ENCODE data around the gene ZDHHC17. TPM values are rescaled to one million over a fixed set of nuclear protein-coding genes. Genes with fewer than 3 reads are reported as not detected.

The ZDHHC17 gene
- total RNA-seq, 1 donor from 2014 or later, result 23.6 TPM

GRCh38 chr12:76746516-76746915 is 17.4 kb upstream of the ZDHHC17 start:
- no peak for DNase-seq (ENCODE audit: low read depth)
- H3K4me3 ChIP-seq (ENCODE audit: low read depth, low read length), result no peak overlapping the region
- TF ChIP-seq CTCF (conservative IDR thresholded peaks at IDR 0.05; ENCODE audit: low read depth, low read length), result no peak

GRCh38 chr12:76747245-76747644 is 16.7 kb upstream of the ZDHHC17 start:
- DNase-seq (ENCODE audit: low read depth), result no peak
- no peak for TF ChIP-seq CTCF (conservative IDR thresholded peaks at IDR 0.05; ENCODE audit: low read depth, low read length)

GRCh38 chr12:76755829-76756379 is 8.0 kb upstream of the ZDHHC17 start:
- no peak for DNase-seq (ENCODE audit: low read depth)
- no peak overlapping the region for H3K4me3 ChIP-seq (ENCODE audit: low read depth, low read length)
- TF ChIP-seq CTCF (conservative IDR thresholded peaks at IDR 0.05; ENCODE audit: low read depth, low read length), result no peak

More at GRCh38 chr12:76747245-76747644, 16.7 kb upstream of the ZDHHC17 start:
- no peak overlapping the region for H3K4me3 ChIP-seq (ENCODE audit: low read depth, low read length)

- no peak overlapping the region for H3K4me3 ChIP-seq (ENCODE audit: low read depth, low read length)
- no peak for TF ChIP-seq CTCF (conservative IDR thresholded peaks at IDR 0.05; ENCODE audit: low read depth, low read length)
- no peak for DNase-seq (ENCODE audit: low read depth)
Measured at GRCh38 chr12:76757694-76758093, 6.2 kb upstream of the ZDHHC17 start.

GRCh38 chr12:76762601-76762980 is 1.3 kb upstream of the ZDHHC17 start:
- no peak for TF ChIP-seq CTCF (conservative IDR thresholded peaks at IDR 0.05; ENCODE audit: low read depth, low read length)

GRCh38 chr12:76764856-76765255 is 941 bp downstream of the ZDHHC17 start:
- no peak for TF ChIP-seq CTCF (conservative IDR thresholded peaks at IDR 0.05; ENCODE audit: low read depth, low read length)

More at GRCh38 chr12:76762601-76762980, 1.3 kb upstream of the ZDHHC17 start:
- no peak overlapping the region for H3K4me3 ChIP-seq (ENCODE audit: low read depth, low read length)
- no peak for DNase-seq (ENCODE audit: low read depth)

GRCh38 chr12:76765598-76765997 is 1.7 kb downstream of the ZDHHC17 start:
- peak overlapping the region; percentile 92 for H3K4me3 ChIP-seq (ENCODE audit: low read depth, low read length)
- TF ChIP-seq CTCF (conservative IDR thresholded peaks at IDR 0.05; ENCODE audit: low read depth, low read length), result no peak
- DNase-seq (ENCODE audit: low read depth), result no peak

More at GRCh38 chr12:76764856-76765255, 941 bp downstream of the ZDHHC17 start:
- DNase-seq (ENCODE audit: low read depth), result no peak
- peak overlapping the region; percentile 92 for H3K4me3 ChIP-seq (ENCODE audit: low read depth, low read length)

Measured in epithelial cell of proximal tubule (primary cell).